ENCODE data around the gene RCSD1.
A peak's percentile ranks its signal among the peaks of the same experiment; 100 is the strongest.

Gene RCSD1

DNA sequence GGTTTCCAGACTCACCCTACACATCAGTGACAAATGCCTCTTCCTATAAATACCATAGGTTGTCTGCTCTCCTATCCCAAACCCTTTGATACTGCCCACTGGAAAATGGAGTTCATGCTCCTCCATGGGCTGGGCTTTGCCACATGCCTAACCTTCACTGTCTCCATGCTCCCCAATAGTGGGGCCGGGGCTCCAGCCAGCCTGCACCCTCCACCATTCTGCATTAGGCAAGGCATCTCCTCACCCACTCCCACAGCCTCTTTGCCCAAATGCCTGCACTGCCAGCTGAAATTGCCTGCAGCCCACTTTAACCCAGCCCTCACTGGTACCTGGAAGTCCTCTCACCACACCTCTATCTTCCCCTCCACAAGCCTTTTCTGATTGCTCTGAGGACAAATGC is 73.5 kb downstream of the RCSD1 start:
- Histone ChIP-seq H2BK5ac (ENCODE audit: low read length) (no peak overlapping the region), H3K27me3 (ENCODE audit: control insufficient read depth in 3 of 3, insufficient read depth in 3 of 3, low read depth in 1 of 3, low read length in 3 of 3) (peaks cover 0 to 30% (median 0%) of the 10 kb centered on the region in 3 experiments), H2BK12ac (ENCODE audit: low read length) (no peak overlapping the region), H2AK5ac (ENCODE audit: low read depth, low read length) (no peak overlapping the region), H3K79me1 (ENCODE audit: low read depth, low read length) (no peaks in the 10 kb centered on the region), H4K8ac (ENCODE audit: low read depth, low read length) (no peak overlapping the region), H3K27ac (replicated peaks; ENCODE audit: low read length) (no peak overlapping the region), H3K18ac (ENCODE audit: low read length) (no peak overlapping the region), H3K4me3 (ENCODE audit: low read length in 2 of 2) (no peak overlapping the region), H3K9me3 (replicated peaks in 1 of 2; ENCODE audit: control insufficient read depth in 2 of 2, insufficient read depth in 1 of 2, low read depth in 1 of 2, low read length in 2 of 2) (no peaks in the 10 kb centered on the region), H3K4me1 (ENCODE audit: control insufficient read depth in 2 of 2, insufficient read depth in 1 of 2, low read depth in 1 of 2, low read length in 2 of 2) (peaks cover 9 to 10% of the 10 kb centered on the region in 2 donors), H2BK120ac (ENCODE audit: low read depth, low read length) (no peak overlapping the region), H3K4ac (ENCODE audit: low read length) (no peak overlapping the region), H3K9ac (ENCODE audit: low read depth, low read length, poor library complexity) (no peak overlapping the region), H2BK15ac (ENCODE audit: low read length) (no peak overlapping the region), H4K91ac (ENCODE audit: low read depth, low read length, poor library complexity) (no peak overlapping the region), H3K36me3 (replicated peaks in 1 of 2; ENCODE audit: control insufficient read depth in 2 of 2, insufficient read depth in 2 of 2, low read length in 2 of 2) (no peaks in the 10 kb centered on the region), H3K14ac (ENCODE audit: low read length) (no peak overlapping the region), H2AFZ (ENCODE audit: low read length) (no peak overlapping the region), H3K4me2 (ENCODE audit: insufficient read depth, low read length, poor library complexity, severe bottlenecking) (no peak overlapping the region), H3K23ac (ENCODE audit: low read depth, low read length, poor library complexity) (no peak overlapping the region)
- DNase-seq (ENCODE audit: low spot score), result no peak
- WGBS, 2 donors (ENCODE audit: extremely low coverage in 2 of 2, insufficient read length in 2 of 2, insufficient replicate concordance in 1 of 2), result no CpG with 5 or more reads among the region's 1 CpG

DNA sequence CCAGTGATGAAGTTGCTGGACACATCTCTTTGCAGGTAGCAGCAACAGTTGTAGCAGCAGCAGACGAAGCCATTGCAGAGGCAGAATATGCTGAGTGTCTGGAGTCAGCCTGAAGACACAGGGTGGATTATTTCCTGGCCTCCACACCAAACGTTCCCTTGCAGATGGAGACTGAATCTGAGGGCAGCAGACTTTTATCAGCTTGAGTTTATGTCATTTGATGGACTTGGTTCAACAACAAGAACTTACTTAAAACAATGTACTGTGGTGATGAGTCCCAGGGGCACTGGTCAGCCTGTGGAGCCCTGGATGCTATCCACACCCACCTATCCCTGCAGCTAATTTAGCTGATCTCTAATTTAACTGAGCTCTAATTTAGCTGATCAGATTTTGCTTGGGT is 74.7 kb downstream of the RCSD1 start:
- no peak overlapping the region for H4K8ac ChIP-seq (ENCODE audit: low read depth, low read length)
- no peak overlapping the region for H2AK5ac ChIP-seq (ENCODE audit: low read depth, low read length)
- H3K27ac ChIP-seq (replicated peaks; ENCODE audit: low read length), result no peak overlapping the region
- no peak overlapping the region for H3K9ac ChIP-seq (ENCODE audit: low read depth, low read length, poor library complexity)
- no peaks in the 10 kb centered on the region for H3K79me1 ChIP-seq (ENCODE audit: low read depth, low read length)
- no peaks in the 10 kb centered on the region for H3K9me3 ChIP-seq (replicated peaks in 1 of 2; ENCODE audit: control insufficient read depth in 2 of 2, insufficient read depth in 1 of 2, low read depth in 1 of 2, low read length in 2 of 2)
- WGBS, 2 donors (ENCODE audit: extremely low coverage in 2 of 2, insufficient read length in 2 of 2, insufficient replicate concordance in 1 of 2), result no CpG with 5 or more reads among the region's 2 CpGs
- H3K4ac ChIP-seq (ENCODE audit: low read length), result no peak overlapping the region
- H3K36me3 ChIP-seq (replicated peaks in 1 of 2; ENCODE audit: control insufficient read depth in 2 of 2, insufficient read depth in 2 of 2, low read length in 2 of 2), result no peaks in the 10 kb centered on the region
- no peak overlapping the region for H2BK5ac ChIP-seq (ENCODE audit: low read length)
- H3K4me1 ChIP-seq (ENCODE audit: control insufficient read depth in 2 of 2, insufficient read depth in 1 of 2, low read depth in 1 of 2, low read length in 2 of 2), result peaks cover 9 to 10% of the 10 kb centered on the region in 2 donors
- peaks cover 0 to 30% (median 0%) of the 10 kb centered on the region in 3 experiments for H3K27me3 ChIP-seq (ENCODE audit: control insufficient read depth in 3 of 3, insufficient read depth in 3 of 3, low read depth in 1 of 3, low read length in 3 of 3)
- H3K23ac ChIP-seq (ENCODE audit: low read depth, low read length, poor library complexity), result no peak overlapping the region
- no peak overlapping the region for H3K14ac ChIP-seq (ENCODE audit: low read length)
- H3K4me3 ChIP-seq (ENCODE audit: low read length in 2 of 2), result no peak overlapping the region
- DNase-seq (ENCODE audit: low spot score), result no peak
- no peak overlapping the region for H2BK120ac ChIP-seq (ENCODE audit: low read depth, low read length)
- H2BK12ac ChIP-seq (ENCODE audit: low read length), result no peak overlapping the region
- no peak overlapping the region for H3K4me2 ChIP-seq (ENCODE audit: insufficient read depth, low read length, poor library complexity, severe bottlenecking)
- no peak overlapping the region for H2AFZ ChIP-seq (ENCODE audit: low read length)
- H3K18ac ChIP-seq (ENCODE audit: low read length), result no peak overlapping the region
- H2BK15ac ChIP-seq (ENCODE audit: low read length), result no peak overlapping the region
- H4K91ac ChIP-seq (ENCODE audit: low read depth, low read length, poor library complexity), result no peak overlapping the region

DNA sequence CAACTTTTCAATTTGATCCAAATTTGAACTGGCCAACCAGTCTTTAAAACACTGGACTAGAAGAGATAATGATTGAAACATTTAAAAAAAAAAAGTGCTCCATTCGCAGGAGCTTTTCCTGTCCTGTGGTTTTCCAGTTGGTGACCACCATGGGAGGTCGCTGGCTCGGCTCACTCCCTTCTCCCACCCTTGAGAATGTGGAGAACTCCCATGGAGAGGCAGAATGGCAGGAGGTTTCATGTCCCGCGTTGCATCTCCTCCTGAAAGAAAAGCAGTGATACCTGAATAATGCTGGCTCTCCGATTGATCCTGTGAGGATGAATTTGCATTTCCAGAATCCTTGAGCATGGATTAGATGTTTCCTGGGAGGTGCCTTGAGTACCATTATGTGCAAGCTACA is 75.2 kb downstream of the RCSD1 start:
- peaks cover 10% of the 10 kb centered on the region in 2 donors for H3K4me1 ChIP-seq (ENCODE audit: control insufficient read depth in 2 of 2, insufficient read depth in 1 of 2, low read depth in 1 of 2, low read length in 2 of 2)
- H3K18ac ChIP-seq (ENCODE audit: low read length), result no peak overlapping the region
- no peak overlapping the region for H2BK5ac ChIP-seq (ENCODE audit: low read length)
- no peak overlapping the region for H4K8ac ChIP-seq (ENCODE audit: low read depth, low read length)
- H3K4me2 ChIP-seq (ENCODE audit: insufficient read depth, low read length, poor library complexity, severe bottlenecking), result no peak overlapping the region
- no peak overlapping the region for H3K23ac ChIP-seq (ENCODE audit: low read depth, low read length, poor library complexity)
- no peaks in the 10 kb centered on the region for H3K79me1 ChIP-seq (ENCODE audit: low read depth, low read length)
- no peak overlapping the region for H2AFZ ChIP-seq (ENCODE audit: low read length)
- no peaks in the 10 kb centered on the region for H3K9me3 ChIP-seq (replicated peaks in 1 of 2; ENCODE audit: control insufficient read depth in 2 of 2, insufficient read depth in 1 of 2, low read depth in 1 of 2, low read length in 2 of 2)
- H3K4me3 ChIP-seq (ENCODE audit: low read length in 2 of 2), result no peak overlapping the region
- no peak overlapping the region for H2BK12ac ChIP-seq (ENCODE audit: low read length)
- no peak overlapping the region for H4K91ac ChIP-seq (ENCODE audit: low read depth, low read length, poor library complexity)
- H3K36me3 ChIP-seq (replicated peaks in 1 of 2; ENCODE audit: control insufficient read depth in 2 of 2, insufficient read depth in 2 of 2, low read length in 2 of 2), result no peaks in the 10 kb centered on the region
- H3K27me3 ChIP-seq (ENCODE audit: control insufficient read depth in 3 of 3, insufficient read depth in 3 of 3, low read depth in 1 of 3, low read length in 3 of 3), result peaks cover 0 to 32% (median 0%) of the 10 kb centered on the region in 3 experiments
- H3K14ac ChIP-seq (ENCODE audit: low read length), result no peak overlapping the region
- WGBS, 2 donors (ENCODE audit: extremely low coverage in 2 of 2, insufficient read length in 2 of 2, insufficient replicate concordance in 1 of 2), result no CpG with 5 or more reads among the region's 6 CpGs
- no peak for DNase-seq (ENCODE audit: low spot score)
- H2BK15ac ChIP-seq (ENCODE audit: low read length), result no peak overlapping the region
- H3K9ac ChIP-seq (ENCODE audit: low read depth, low read length, poor library complexity), result no peak overlapping the region
- no peak overlapping the region for H3K27ac ChIP-seq (replicated peaks; ENCODE audit: low read length)
- no peak overlapping the region for H3K4ac ChIP-seq (ENCODE audit: low read length)
- H2AK5ac ChIP-seq (ENCODE audit: low read depth, low read length), result no peak overlapping the region
- no peak overlapping the region for H2BK120ac ChIP-seq (ENCODE audit: low read depth, low read length)

DNA sequence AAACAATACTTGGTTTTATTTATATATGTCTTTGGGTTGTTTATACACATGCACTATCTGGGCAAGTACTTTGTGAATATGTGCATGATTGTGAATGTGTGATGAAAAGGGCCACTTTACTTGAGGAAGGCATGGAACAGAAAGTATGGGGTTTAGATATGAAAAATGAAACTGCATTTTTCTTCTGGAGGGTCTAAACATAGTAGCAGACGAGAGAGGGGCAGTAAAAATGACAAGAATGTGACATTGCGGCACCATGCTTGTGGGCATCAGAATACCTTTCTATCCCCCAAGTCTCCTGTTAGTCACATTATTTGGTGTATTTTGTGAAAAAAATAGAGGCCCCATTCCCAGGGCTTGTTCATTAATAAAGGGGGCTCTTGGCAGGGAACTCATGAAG is 76.3 kb downstream of the RCSD1 start:
- Histone ChIP-seq H3K9me3 (replicated peaks in 1 of 2; ENCODE audit: control insufficient read depth in 2 of 2, insufficient read depth in 1 of 2, low read depth in 1 of 2, low read length in 2 of 2) (no peaks in the 10 kb centered on the region), H2AFZ (ENCODE audit: low read length) (peak overlapping the region; percentile 15), H3K4me2 (ENCODE audit: insufficient read depth, low read length, poor library complexity, severe bottlenecking) (no peak overlapping the region), H3K4me1 (ENCODE audit: control insufficient read depth in 2 of 2, insufficient read depth in 1 of 2, low read depth in 1 of 2, low read length in 2 of 2) (peaks cover 10% of the 10 kb centered on the region in 2 donors), H3K23ac (ENCODE audit: low read depth, low read length, poor library complexity) (no peak overlapping the region), H4K91ac (ENCODE audit: low read depth, low read length, poor library complexity) (no peak overlapping the region), H3K4ac (ENCODE audit: low read length) (no peak overlapping the region), H3K14ac (ENCODE audit: low read length) (no peak overlapping the region), H3K18ac (ENCODE audit: low read length) (no peak overlapping the region), H3K27ac (replicated peaks; ENCODE audit: low read length) (no peak overlapping the region), H2BK5ac (ENCODE audit: low read length) (no peak overlapping the region), H2BK12ac (ENCODE audit: low read length) (no peak overlapping the region), H4K8ac (ENCODE audit: low read depth, low read length) (no peak overlapping the region), H2BK120ac (ENCODE audit: low read depth, low read length) (no peak overlapping the region), H2BK15ac (ENCODE audit: low read length) (no peak overlapping the region), H3K4me3 (ENCODE audit: low read length in 2 of 2) (no peak overlapping the region), H3K79me1 (ENCODE audit: low read depth, low read length) (no peaks in the 10 kb centered on the region), H3K36me3 (replicated peaks in 1 of 2; ENCODE audit: control insufficient read depth in 2 of 2, insufficient read depth in 2 of 2, low read length in 2 of 2) (no peaks in the 10 kb centered on the region), H2AK5ac (ENCODE audit: low read depth, low read length) (no peak overlapping the region), H3K9ac (ENCODE audit: low read depth, low read length, poor library complexity) (no peak overlapping the region), H3K27me3 (ENCODE audit: control insufficient read depth in 3 of 3, insufficient read depth in 3 of 3, low read depth in 1 of 3, low read length in 3 of 3) (peaks cover 0 to 38% (median 0%) of the 10 kb centered on the region in 3 experiments)
- WGBS, 2 donors (ENCODE audit: extremely low coverage in 2 of 2, insufficient read length in 2 of 2, insufficient replicate concordance in 1 of 2), result no CpG with 5 or more reads among the region's 2 CpGs
- no peak for DNase-seq (ENCODE audit: low spot score)
